ENCODE data around the gene PPP1R8. TPM values are rescaled to one million over a fixed set of nuclear protein-coding genes. Genes with fewer than 3 reads are reported as not detected.
"Not testable (repeated sequence)": the region's sequence is repeated elsewhere in the genome, so short reads cannot be mapped to it uniquely, and the experiment has no call there.

The PPP1R8 gene
- total and polyA plus RNA-seq, 4 donors, result 3.1 to 20.5 (median 17.5) TPM

- Histone ChIP-seq H3K4me1 (ENCODE audit: control insufficient read depth in 4 of 4, insufficient read depth in 4 of 4, low read length in 3 of 4) (peaks cover 0 to 4% (median 2%) of the 10 kb centered on the region in 4 donors), H3K9me3 (ENCODE audit: control insufficient read depth in 4 of 4, low read length in 3 of 4) (no peaks in the 10 kb centered on the region), H3K27me3 (ENCODE audit: control insufficient read depth in 4 of 4, insufficient read depth in 4 of 4, low read length in 3 of 4) (no peaks in the 10 kb centered on the region), H3K4me3 (ENCODE audit: low read depth in 1 of 3, low read length in 3 of 3) (no peak overlapping the region), H3K36me3 (ENCODE audit: control insufficient read depth in 4 of 4, insufficient read depth in 3 of 4, low read depth in 1 of 4, low read length in 3 of 4) (peaks cover 0 to 1% (median 1%) of the 10 kb centered on the region in 4 donors), H3K27ac (ENCODE audit: low read depth in 1 of 2, low read length in 2 of 2) (no peak overlapping the region), H3K9ac (ENCODE audit: low read depth in 1 of 2, low read length in 2 of 2) (no peak overlapping the region)
- TF ChIP-seq FOXA2 (IDR thresholded peaks at IDR 0.05), result no peak
- no peak for TF ChIP-seq YY1 (IDR thresholded peaks at IDR 0.05)
- no peak for TF ChIP-seq JUND (IDR thresholded peaks at IDR 0.05)
- TF ChIP-seq FOXA1 (IDR thresholded peaks at IDR 0.05), result no peak
- no peak for TF ChIP-seq REST (IDR thresholded peaks at IDR 0.05)
- TF ChIP-seq TAF1 (conservative IDR thresholded peaks at IDR 0.05), result no peak
- no peak for TF ChIP-seq HNF4A (conservative IDR thresholded peaks at IDR 0.05)
- TF ChIP-seq, protein P1, sequence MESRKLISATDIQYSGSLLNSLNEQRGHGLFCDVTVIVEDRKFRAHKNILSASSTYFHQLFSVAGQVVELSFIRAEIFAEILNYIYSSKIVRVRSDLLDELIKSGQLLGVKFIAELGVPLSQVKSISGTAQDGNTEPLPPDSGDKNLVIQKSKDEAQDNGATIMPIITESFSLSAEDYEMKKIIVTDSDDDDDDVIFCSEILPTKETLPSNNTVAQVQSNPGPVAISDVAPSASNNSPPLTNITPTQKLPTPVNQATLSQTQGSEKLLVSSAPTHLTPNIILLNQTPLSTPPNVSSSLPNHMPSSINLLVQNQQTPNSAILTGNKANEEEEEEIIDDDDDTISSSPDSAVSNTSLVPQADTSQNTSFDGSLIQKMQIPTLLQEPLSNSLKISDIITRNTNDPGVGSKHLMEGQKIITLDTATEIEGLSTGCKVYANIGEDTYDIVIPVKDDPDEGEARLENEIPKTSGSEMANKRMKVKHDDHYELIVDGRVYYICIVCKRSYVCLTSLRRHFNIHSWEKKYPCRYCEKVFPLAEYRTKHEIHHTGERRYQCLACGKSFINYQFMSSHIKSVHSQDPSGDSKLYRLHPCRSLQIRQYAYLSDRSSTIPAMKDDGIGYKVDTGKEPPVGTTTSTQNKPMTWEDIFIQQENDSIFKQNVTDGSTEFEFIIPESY (IDR thresholded peaks at IDR 0.05), result no peak
- no peak for TF ChIP-seq RXRA (IDR thresholded peaks at IDR 0.05)
- WGBS, result 79% methylated on average over 12 of the region's 12 CpGs
- no peak for DNase-seq (ENCODE audit: low spot score)
Observed at GRCh38 chr1:27856561-27857343, 26.2 kb downstream of the PPP1R8 start.

GRCh38 chr1:27857552-27857951, 27.0 kb downstream of the PPP1R8 start:
- not testable (repeated sequence) for H3K27ac ChIP-seq (ENCODE audit: low read depth in 1 of 2, low read length in 2 of 2); H3K27me3 ChIP-seq (ENCODE audit: control insufficient read depth in 4 of 4, insufficient read depth in 4 of 4, low read length in 3 of 4); H3K9ac ChIP-seq (ENCODE audit: low read depth in 1 of 2, low read length in 2 of 2); H3K4me1 ChIP-seq (ENCODE audit: control insufficient read depth in 4 of 4, insufficient read depth in 4 of 4, low read length in 3 of 4); H3K4me3 ChIP-seq (ENCODE audit: low read depth in 1 of 3, low read length in 3 of 3); H3K36me3 ChIP-seq (ENCODE audit: control insufficient read depth in 4 of 4, insufficient read depth in 3 of 4, low read depth in 1 of 4, low read length in 3 of 4); DNase-seq (ENCODE audit: low spot score); H3K9me3 ChIP-seq (ENCODE audit: control insufficient read depth in 4 of 4, low read length in 3 of 4)
- WGBS, result 75% methylated on average over 11 of the region's 11 CpGs

GRCh38 chr1:27858072-27858948, 27.7 kb downstream of the PPP1R8 start:
- no peaks in the 10 kb centered on the region for H3K36me3 ChIP-seq (ENCODE audit: control insufficient read depth in 4 of 4, insufficient read depth in 3 of 4, low read depth in 1 of 4, low read length in 3 of 4)
- H3K27ac ChIP-seq (ENCODE audit: low read depth in 1 of 2, low read length in 2 of 2), result no peak overlapping the region
- peaks cover 0 to 4% (median 2%) of the 10 kb centered on the region in 4 donors for H3K4me1 ChIP-seq (ENCODE audit: control insufficient read depth in 4 of 4, insufficient read depth in 4 of 4, low read length in 3 of 4)
- DNase-seq (ENCODE audit: low spot score), result peak; percentile 89
- H3K27me3 ChIP-seq (ENCODE audit: control insufficient read depth in 4 of 4, insufficient read depth in 4 of 4, low read length in 3 of 4), result no peaks in the 10 kb centered on the region
- 32% methylated on average over 10 of the region's 10 CpGs for WGBS
- H3K9me3 ChIP-seq (ENCODE audit: control insufficient read depth in 4 of 4, low read length in 3 of 4), result no peaks in the 10 kb centered on the region
- H3K9ac ChIP-seq (ENCODE audit: low read depth in 1 of 2, low read length in 2 of 2), result no peak overlapping the region
- H3K4me3 ChIP-seq (ENCODE audit: low read depth in 1 of 3, low read length in 3 of 3), result no peak overlapping the region
- no peak for TF ChIP-seq ATF3 (IDR thresholded peaks at IDR 0.05)
- no peak for TF ChIP-seq SP1 (IDR thresholded peaks at IDR 0.05)
- TF ChIP-seq, protein P2, sequence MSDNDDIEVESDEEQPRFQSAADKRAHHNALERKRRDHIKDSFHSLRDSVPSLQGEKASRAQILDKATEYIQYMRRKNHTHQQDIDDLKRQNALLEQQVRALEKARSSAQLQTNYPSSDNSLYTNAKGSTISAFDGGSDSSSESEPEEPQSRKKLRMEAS (IDR thresholded peaks at IDR 0.05), result no peak
- TF ChIP-seq NR2F2 (IDR thresholded peaks at IDR 0.05), result peak; percentile 59
- no peak for TF ChIP-seq JUND (IDR thresholded peaks at IDR 0.05)
- TF ChIP-seq TAF1 (conservative IDR thresholded peaks at IDR 0.05), result no peak
- TF ChIP-seq RAD21 (IDR thresholded peaks at IDR 0.05), result peak; percentile 94
- TF ChIP-seq CTCF (IDR thresholded peaks at IDR 0.05; ENCODE audit: low read depth, low read length, missing input control), result peak; percentile 99
